ENCODE data around the gene TEX38. TPM values are rescaled to one million over a fixed set of nuclear protein-coding genes. Genes with fewer than 3 reads are reported as not detected.

The TEX38 gene
- polyA plus RNA-seq, 2 of the 4 experiments (the other 2 are of a cell fraction) = not detected

DNA sequence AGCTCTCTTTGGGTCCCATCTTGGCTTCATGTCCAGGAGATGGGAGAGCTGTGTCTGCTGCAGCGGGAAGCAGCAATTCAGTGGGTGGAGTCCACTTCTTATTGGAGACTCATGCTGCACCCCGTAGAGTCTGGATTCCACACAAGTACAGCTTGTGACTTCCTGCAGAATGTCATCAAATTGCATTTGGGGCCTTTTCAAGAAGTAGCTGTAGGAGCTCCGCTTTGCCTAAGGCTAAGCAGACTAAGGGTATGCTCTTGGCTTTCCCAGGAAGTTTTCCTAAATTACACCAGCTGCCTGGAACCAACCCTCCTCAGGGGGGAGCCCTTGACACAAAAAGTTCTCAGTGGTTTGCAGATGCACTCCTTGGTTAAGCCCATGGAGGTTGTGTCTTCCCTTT, 49.3 kb upstream of the TEX38 start:
- no peak for FAIRE-seq
- POLR2A ChIA-PET = no interaction called here
- ATAC-seq = peak; percentile 74 to 88; a peak in 5 of 6 replicates
- CTCF ChIA-PET = interaction anchor here (1.0 to 4.6 kb wide), 5 partner anchors 14 to 104 kb away, joined by 3 to 35 read pairs (median 5); no protein-coding TSS in a partner anchor
- TF ChIP-seq RAD21 (conservative IDR thresholded peaks at IDR 0.05 in 1 of 2, IDR thresholded peaks at IDR 0.05 in 1 of 2) (peak; percentile 51 to 64), JUN (IDR thresholded peaks at IDR 0.05) (no peak), CBX8 (IDR thresholded peaks at IDR 0.05) (no peak), SMC3 (IDR thresholded peaks at IDR 0.05) (peak; percentile 36; the same call in 1 of the 3 replicates)
- TF ChIP-seq, protein P1, sequence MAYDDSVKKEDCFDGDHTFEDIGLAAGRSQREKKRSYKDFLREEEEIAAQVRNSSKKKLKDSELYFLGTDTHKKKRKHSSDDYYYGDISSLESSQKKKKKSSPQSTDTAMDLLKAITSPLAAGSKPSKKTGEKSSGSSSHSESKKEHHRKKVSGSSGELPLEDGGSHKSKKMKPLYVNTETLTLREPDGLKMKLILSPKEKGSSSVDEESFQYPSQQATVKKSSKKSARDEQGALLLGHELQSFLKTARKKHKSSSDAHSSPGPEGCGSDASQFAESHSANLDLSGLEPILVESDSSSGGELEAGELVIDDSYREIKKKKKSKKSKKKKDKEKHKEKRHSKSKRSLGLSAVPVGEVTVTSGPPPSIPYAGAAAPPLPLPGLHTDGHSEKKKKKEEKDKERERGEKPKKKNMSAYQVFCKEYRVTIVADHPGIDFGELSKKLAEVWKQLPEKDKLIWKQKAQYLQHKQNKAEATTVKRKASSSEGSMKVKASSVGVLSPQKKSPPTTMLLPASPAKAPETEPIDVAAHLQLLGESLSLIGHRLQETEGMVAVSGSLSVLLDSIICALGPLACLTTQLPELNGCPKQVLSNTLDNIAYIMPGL (CRISPR knock-in tag; IDR thresholded peaks at IDR 0.05; ENCODE audit: borderline replicate concordance) = no peak
- TF ChIP-seq, protein P2, sequence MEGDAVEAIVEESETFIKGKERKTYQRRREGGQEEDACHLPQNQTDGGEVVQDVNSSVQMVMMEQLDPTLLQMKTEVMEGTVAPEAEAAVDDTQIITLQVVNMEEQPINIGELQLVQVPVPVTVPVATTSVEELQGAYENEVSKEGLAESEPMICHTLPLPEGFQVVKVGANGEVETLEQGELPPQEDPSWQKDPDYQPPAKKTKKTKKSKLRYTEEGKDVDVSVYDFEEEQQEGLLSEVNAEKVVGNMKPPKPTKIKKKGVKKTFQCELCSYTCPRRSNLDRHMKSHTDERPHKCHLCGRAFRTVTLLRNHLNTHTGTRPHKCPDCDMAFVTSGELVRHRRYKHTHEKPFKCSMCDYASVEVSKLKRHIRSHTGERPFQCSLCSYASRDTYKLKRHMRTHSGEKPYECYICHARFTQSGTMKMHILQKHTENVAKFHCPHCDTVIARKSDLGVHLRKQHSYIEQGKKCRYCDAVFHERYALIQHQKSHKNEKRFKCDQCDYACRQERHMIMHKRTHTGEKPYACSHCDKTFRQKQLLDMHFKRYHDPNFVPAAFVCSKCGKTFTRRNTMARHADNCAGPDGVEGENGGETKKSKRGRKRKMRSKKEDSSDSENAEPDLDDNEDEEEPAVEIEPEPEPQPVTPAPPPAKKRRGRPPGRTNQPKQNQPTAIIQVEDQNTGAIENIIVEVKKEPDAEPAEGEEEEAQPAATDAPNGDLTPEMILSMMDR (IDR thresholded peaks at IDR 0.05) = peak; percentile 47
- DNase-seq (ENCODE audit: low read depth in 1 of 2, low spot score in 1 of 2) = peak; percentile 43 to 44
- Histone ChIP-seq H3K4me3 (no peak overlapping the region), H3K4me1 (no peaks in the 10 kb centered on the region), H3K27ac (no peak overlapping the region), H3K9me3 (no peaks in the 10 kb centered on the region), H3K4me2 (no peak overlapping the region)
- 51% methylated on average over 3 of the region's 3 CpGs for WGBS (ENCODE audit: missing lambda C conversion rate)

DNA sequence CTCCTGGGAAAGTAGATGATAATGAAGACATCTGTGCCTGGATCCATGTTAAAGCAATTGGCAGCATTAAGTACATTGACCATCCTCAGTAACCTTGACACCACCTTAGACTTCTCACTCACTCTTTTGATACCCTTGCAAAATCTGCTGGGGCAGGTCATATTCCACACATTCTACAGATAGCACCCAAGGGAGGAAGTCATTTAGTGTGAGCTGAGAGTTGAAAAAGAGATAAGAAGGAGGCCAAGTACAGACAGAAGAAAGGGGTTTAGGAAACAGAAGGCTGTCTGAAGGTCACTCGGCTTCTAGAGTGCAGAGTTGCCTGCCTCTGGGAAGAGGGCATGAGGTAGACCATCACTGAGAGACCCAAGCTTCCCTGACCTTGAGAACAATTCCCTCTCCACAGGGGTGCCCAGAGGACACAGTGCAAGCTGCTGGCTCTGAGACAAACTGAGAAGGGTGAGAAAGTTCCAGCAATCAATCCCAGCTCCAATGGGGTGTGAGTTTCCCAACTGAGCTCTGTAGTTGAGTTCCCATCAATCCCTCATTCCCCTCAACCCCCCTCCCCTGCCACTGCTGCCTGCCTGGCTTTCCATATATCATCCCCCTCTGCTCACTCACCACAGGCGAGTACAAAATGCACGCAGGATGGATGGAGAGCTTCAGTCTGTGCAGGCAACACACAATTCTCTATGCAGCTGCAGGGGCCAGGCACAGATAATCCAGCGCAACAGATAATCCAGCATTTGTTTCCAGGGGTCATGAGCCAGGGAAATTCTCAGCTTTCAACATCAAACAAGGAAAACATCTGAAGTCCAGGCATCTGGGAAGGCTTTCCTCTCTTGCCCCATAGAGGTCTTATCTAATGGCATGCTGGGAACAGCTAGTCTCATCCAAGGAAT, 47.7 kb upstream of the TEX38 start:
- Histone ChIP-seq H3K9me3 (no peaks in the 10 kb centered on the region), H3K4me2 (no peak overlapping the region), H3K27ac (no peak overlapping the region), H3K4me1 (no peaks in the 10 kb centered on the region), H3K4me3 (no peak overlapping the region)
- TF ChIP-seq, protein P3, sequence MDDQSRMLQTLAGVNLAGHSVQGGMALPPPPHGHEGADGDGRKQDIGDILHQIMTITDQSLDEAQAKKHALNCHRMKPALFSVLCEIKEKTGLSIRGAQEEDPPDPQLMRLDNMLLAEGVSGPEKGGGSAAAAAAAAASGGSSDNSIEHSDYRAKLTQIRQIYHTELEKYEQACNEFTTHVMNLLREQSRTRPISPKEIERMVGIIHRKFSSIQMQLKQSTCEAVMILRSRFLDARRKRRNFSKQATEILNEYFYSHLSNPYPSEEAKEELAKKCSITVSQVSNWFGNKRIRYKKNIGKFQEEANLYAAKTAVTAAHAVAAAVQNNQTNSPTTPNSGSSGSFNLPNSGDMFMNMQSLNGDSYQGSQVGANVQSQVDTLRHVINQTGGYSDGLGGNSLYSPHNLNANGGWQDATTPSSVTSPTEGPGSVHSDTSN (IDR thresholded peaks at IDR 0.05) = no peak
- TF ChIP-seq RCOR1 (IDR thresholded peaks at IDR 0.05; ENCODE audit: low read depth, low read length) (no peak), CHD2 (IDR thresholded peaks at IDR 0.05; ENCODE audit: low read length, partially characterized antibody) (no peak), POLR2A (IDR thresholded peaks at IDR 0.05; ENCODE audit: low read length) (no peak), EHF (CRISPR knock-in tag; IDR thresholded peaks at IDR 0.05) (no peak), NFE2L2 (conservative IDR thresholded peaks at IDR 0.05; ENCODE audit: low read length) (no peak), FOXS1 (CRISPR knock-in tag; IDR thresholded peaks at IDR 0.05) (no peak), TP53 (CRISPR knock-in tag; IDR thresholded peaks at IDR 0.05) (no peak), RAD21 (conservative IDR thresholded peaks at IDR 0.05 in 1 of 2, IDR thresholded peaks at IDR 0.05 in 1 of 2) (no peak), BHLHE40 (IDR thresholded peaks at IDR 0.05; ENCODE audit: low read depth, low read length) (no peak), ESRRA (IDR thresholded peaks at IDR 0.05; ENCODE audit: borderline replicate concordance, low read length) (no peak), EHMT2 (IDR thresholded peaks at IDR 0.05; ENCODE audit: low read depth) (no peak), HOXB13 (CRISPR knock-in tag; IDR thresholded peaks at IDR 0.05; ENCODE audit: low read depth) (no peak), FOSB (CRISPR knock-in tag; IDR thresholded peaks at IDR 0.05) (no peak), ZNF302 (CRISPR knock-in tag; IDR thresholded peaks at IDR 0.05) (no peak)
- TF ChIP-seq, protein P4, sequence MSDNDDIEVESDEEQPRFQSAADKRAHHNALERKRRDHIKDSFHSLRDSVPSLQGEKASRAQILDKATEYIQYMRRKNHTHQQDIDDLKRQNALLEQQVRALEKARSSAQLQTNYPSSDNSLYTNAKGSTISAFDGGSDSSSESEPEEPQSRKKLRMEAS (IDR thresholded peaks at IDR 0.05) = no peak
- TF ChIP-seq, protein P5, sequence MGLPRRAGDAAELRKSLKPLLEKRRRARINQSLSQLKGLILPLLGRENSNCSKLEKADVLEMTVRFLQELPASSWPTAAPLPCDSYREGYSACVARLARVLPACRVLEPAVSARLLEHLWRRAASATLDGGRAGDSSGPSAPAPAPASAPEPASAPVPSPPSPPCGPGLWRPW (IDR thresholded peaks at IDR 0.05) = no peak
- WGBS (ENCODE audit: missing lambda C conversion rate) = 69% methylated on average over 4 of the region's 4 CpGs
- POLR2A ChIA-PET = no interaction called here
- ATAC-seq (no peak), FAIRE-seq (no peak), DNase-seq (ENCODE audit: low read depth in 1 of 2, low spot score in 1 of 2) (no peak)
- CTCF ChIA-PET = interaction anchor here (0.6 to 4.6 kb wide), 6 partner anchors 11 to 123 kb away, joined by 3 to 35 read pairs (median 4); no protein-coding TSS in a partner anchor

All from A549 (cell line).